Dedifferentiated amniotic fluid mesenchymal stem cell (primary cell): ENCODE data around the gene MR1.

Source experiments
- DNase-seq: peaks from one replicate; pipeline ENCODE4 v3.0.0-alpha.2; 2016; ENCODE audit errors: extremely low spot score

Gene MR1

DNA sequence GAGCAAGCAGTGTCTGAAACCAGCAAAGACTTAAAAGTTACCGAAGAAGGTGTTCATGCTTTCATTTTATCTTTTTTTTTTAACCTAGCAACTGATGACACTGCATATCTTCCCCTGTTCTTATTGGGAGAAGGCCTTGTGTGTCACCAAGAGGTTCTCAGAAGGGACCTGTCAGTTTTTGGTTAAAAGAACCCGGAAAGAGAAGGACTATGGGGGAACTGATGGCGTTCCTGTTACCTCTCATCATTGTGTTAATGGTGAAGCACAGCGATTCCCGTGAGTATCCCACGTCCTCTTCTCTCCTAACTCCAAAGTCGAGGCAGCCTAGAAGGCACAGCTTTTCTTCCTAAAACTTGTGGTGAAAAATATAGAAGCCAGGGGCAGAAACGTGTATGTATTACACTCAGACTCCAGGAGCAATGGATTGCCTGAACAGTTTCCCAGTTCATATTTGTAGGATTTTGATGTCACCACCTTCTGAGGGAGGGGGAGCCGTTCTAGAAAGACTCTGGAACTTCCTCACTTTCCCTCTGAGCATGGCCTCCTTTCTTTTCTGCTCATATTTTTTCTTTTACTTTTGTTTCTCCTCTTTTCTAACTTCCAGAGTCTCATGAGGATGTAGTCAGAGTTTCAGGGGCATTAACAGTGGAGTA lies at the start of gene MR1:
Gene MR1 (plus strand): TSS at position 185 of the 653 bp plus-strand sequence. CDS start 25 bp downstream, at position 210.
- peak; percentile 92 for DNase-seq

DNA sequence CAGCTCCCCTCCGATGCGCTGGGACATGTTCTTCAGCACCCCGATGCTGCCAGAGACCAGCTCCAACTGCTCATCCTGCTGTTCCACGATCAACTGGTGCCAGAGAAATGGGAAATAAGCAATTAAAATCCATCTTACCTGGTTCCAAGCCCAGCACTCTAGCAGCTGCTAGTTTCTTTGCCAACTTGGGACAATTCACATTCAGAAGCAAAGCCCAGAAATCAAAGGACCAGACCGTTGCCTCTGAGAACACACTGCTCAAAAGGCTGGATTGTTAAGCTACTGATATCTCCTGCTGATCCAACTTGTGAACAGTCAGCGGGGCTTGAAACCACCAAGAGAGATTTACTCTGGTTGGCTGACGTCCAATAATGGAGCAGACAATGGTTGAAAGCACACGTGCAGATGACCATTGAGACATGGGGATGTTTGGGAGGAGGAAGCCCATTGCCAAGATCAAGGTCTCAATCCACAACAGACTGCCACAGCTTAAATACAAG lies 45.5 kb upstream of the MR1 start:
- DNase-seq = no peak

GRCh38 chr1:180994262-180994661 lies 39.5 kb upstream of the MR1 start:
- no peak for DNase-seq

DNA sequence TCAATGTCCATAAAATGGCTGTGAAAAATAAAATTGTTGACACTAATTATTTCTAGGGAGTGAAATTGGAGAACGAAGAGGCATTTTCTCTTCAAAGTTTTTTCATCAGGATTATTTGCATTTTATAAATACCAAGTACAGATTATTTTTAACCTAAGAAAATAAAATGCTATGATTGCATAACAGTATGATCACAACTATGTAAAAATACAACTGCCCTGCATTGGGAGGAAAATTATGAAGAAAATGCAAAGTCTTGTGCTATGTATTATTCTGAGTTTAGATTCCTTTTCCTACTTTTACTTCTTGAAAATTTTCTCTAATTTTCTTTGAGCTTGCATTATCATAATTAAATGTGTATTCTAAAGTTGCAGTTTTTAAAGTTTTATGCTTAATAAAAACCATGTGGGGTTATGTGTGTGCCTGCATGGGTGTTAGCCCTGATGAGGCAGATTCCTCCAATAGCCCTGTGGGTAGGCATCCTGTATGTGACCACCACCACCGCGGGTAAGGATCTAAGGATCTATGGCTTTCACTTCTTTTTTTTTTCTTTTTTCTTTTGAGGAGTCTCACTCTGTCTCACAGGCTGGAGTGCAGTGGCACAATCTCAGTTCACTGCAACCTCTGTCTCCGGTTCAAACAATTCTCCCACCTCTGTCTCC lies 35.8 kb upstream of the MR1 start:
- no peak for DNase-seq

DNA sequence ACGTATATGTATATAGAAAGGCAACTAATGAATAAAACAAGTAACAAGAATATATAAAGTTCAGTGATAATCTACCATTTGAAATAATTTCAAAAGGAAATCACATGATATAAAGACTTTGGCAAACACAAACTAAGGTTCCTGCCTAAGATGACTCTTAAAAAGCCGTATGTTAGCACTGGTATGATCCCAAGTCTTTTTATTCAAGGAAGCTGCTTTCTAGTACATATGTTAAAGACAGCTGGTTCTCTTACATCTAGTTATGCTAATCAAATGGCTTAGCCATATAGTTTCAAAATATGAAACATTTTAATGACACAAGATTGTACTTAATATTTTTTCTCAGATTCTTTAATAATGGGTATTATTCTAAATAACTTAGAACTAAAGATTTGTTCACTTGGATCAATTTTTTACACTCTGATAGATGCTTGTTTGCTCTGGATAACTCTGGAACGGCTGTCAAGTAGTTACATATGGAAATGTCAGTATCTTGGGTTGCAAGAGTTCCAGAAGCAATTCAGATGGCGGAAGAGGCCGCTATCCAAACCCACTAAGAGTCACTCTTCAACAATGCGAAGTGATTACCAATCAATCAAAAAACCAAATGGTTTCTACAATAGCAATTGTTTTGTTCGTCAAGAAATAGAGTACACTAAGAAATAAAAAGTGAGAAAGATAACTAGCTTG lies 32.5 kb upstream of the MR1 start:
- DNase-seq = no peak

- DNase-seq = no peak
Observed at GRCh38 chr1:181002582-181003172, 31.1 kb upstream of the MR1 start.

- peak; percentile 75 for DNase-seq
Observed at GRCh38 chr1:181010789-181011188, 23.0 kb upstream of the MR1 start.

DNA sequence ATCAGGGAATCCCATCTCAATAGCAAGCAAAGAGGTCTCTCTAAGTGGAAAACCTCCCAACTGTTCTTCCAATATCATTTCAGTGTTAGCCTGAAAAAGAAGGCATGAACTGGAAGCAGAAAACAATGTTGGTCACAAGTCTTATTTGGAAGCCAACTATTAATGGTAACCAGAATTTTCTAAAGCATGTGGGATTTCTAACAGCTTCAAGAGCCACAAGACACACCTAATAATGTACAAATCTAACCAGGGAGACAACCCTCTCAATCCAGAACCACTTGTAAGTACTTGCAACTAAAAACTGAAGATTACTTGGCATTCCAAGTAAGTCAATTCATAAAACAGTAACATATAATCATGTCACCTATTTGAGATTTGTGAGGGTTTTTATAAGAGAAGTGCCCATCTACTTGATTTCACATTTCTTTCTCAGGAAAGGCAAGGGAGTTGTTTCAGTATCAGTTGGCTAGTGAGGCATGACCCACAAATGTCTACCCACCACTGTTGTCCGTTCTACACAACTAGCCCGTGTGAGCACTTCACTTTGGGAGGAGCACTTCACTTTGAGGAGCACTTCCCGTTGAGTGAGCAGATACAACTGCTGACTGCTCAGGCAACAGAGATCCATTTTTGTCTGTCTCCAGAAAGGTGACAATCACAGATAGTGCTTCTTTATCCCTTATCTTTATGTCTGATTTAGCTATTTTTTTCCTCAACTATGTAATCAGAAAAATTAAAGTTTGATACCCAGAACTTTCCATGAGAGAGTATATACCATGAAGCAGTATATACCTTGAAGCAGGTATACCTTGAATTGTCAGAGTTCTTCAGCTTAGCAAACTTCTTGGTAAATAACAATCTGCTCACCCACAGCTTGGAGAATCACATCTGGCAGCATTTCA lies 22.2 kb upstream of the MR1 start:
- no peak for DNase-seq

- no peak for DNase-seq
Observed at GRCh38 chr1:181012203-181012745, 21.5 kb upstream of the MR1 start.

DNA sequence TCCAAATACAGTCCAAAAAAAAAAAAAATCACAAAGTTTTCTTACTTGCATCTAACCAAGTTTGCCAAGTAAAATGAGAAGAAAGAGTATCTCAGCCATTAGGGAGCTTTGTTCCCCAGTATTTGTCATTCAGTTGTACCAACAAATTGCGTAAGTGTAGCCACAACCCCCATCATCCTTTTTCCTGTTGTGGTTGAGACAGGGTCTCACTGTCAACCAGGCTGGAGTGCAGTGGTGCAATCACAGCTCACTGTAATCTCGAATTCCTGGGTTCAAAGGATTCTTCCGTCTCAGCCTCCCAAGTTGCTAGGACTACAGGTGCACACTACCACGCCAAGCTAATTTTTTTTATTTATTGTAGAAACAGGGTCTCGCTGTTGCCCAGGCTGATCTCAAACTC lies 20.6 kb upstream of the MR1 start:
- DNase-seq = no peak

DNA sequence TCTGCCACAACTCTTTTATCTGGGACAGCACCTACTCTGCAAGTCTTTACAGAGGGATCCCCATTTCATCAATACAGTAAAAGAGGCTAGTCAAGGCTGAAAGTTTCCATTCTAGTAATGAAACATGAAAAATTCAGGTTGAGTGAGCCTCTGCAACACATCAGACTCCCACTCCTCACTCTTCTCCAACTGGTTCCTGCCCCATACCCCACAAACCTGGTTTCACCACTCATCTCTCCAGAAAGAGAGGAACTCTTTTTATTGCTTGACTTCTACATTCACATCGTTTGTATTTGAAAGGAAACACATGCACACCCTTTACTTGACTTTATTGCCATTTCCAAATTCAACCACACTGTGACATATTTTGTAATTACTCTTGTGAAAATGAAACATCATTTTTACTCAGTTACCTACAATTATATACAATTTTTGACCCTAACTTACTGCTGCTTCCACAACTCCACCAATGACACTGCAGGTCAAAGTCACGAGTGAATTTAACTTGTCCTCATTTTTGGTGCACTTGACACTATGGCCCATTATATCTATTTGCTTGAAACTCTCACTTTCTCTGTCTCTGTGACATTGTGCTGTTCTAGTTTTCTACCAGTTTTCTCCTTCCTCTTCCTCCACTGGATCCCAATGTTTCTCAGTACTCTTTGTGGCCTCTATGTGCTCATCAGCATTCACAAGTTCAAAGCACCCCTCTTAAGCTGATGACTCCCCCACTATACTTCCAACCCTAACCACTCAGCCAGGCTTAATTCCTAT lies 19.1 kb upstream of the MR1 start:
- DNase-seq = no peak

DNA sequence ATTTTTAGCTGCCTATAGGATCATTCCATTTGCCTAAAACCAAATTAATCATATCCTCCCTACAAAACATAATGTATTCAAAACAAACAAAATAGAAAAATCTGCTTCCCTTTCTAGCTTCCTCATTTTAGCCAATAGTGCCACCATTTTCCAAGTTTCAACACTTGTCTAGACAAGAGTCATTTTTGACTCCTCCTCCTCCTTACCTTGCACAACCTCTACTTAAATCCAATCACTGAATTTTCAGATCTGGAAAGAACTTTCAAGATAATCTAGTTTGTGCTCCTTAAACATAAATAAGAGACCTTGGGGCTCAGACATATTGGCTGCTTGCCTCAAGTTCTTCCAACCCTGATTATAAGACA lies 18.6 kb upstream of the MR1 start:
- no peak for DNase-seq

GRCh38 chr1:181016563-181016962 lies 17.2 kb upstream of the MR1 start:
- DNase-seq = no peak

DNA sequence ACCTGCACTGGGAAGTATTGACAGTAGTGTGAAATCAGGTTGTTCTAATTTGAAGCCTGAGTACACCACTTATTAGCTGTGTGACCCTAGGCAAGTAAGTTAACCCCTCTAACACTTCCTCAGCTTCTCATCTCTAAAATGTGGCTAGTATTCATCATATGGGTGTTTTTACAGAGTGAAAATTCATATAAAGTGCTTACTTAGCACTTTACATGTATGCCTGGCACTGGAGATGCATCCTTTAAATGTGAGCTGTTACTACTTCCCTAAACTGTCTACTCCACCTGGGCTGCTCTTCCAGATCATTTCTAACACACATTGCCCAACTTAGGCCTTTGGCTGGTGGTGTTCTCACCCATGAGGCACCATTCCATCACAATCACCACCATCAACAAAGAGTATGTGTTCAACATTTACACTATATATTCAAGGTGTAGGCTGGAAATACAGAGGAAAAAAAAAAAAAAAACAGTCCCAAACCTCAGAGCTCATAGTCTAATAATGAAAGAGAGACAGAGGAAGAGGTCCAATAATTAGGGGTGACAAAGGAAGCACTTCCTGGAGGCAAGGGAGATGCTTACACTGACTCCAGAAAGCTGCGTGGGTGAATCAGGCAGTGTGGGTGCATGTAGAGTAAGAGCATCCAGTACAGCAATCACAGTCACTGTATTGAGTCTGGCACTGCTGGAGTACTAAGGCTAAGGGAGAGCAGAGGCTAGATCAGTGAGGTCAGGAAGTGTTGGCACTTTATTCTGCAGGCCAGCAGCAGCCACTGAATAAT lies 14.7 kb upstream of the MR1 start:
- DNase-seq = no peak

GRCh38 chr1:181021159-181021558 lies 12.6 kb upstream of the MR1 start:
- no peak for DNase-seq

- DNase-seq = peak; percentile 61
Observed at GRCh38 chr1:181021811-181022434, 11.9 kb upstream of the MR1 start.

DNA sequence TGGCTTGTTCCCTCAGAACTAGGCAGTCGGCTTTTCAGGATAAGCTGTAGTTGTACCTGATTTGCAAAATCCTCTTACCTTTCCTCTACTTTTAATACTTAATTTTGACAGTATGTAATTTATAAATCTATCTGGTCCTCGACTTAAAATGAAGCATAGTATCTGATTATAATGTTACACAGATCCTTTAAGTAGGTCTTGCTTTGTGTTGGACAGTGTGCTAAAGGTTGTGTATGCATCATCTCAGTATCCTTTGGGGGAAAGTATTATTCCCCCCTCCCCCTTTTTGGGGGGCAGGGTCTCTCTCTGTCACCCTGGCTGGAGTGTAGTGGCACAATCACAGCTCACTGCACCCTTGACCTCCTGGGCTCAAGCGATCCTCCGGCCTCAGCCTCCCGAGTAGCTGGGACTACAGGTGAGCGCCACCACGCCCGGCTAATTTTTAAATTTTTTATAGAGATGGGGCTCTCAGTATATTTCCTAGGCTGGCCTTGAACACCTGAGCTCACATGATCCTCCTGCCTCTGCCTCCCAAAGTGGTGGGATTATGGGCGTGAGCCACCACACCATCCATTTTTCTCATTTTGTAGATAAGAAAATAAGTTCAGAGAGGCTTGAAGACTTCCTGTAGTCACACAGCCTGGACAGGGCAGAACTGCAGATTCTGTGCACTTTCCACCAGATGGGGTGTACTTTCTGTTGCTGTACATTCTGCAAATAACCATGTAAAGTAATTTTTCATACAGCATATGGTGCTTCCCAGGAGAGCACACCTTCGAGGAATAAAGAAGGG lies 10.3 kb upstream of the MR1 start:
- DNase-seq = no peak

GRCh38 chr1:181028196-181028595 lies 5.6 kb upstream of the MR1 start:
- DNase-seq = peak; percentile 36
